ENCODE data around the gene ADGRL3.

- no peak for TF ChIP-seq POLR2A (IDR thresholded peaks at IDR 0.05; ENCODE audit: low read length)
- TF ChIP-seq GATA1 (IDR thresholded peaks at IDR 0.05; ENCODE audit: low read depth, low read length), result no peak
Measured at GRCh38 chr4:61760820-61761219, 560.7 kb downstream of the ADGRL3 start.

Data from erythroblast (primary cell).